ENCODE measurements around the gene HNRNPK. TPM values are rescaled to one million over a fixed set of nuclear protein-coding genes. Genes with fewer than 3 reads are reported as not detected.
A peak's percentile ranks its signal among the peaks of the same experiment; 100 is the strongest.

The HNRNPK gene
- total RNA-seq, 1 donor from 2014 or later: 892 TPM

GRCh38 chr9:83987402-83987791 is 7.4 kb upstream of the HNRNPK start:
- intact Hi-C loops (cut with micrococcal nuclease): loop anchor here (10.0 kb wide), 2 partner anchors 157 to 1757 kb away; partner anchors contain the start of gene AGTPBP1
- Mint-ChIP-seq H3K36me3 (ENCODE audit: low read depth) (peaks cover 30% of the 10 kb centered on the region), H3K27me3 (no peaks in the 10 kb centered on the region), H3K4me1 (peaks cover 29% of the 10 kb centered on the region), H3K4me3 (peak overlapping the region; percentile 12), H3K9me3 (no peaks in the 10 kb centered on the region), H3K27ac (peak overlapping the region; percentile 69)
- DNase-seq: no peak

GRCh38 chr9:83986765-83987401 is 6.9 kb upstream of the HNRNPK start:
- Mint-ChIP-seq H3K4me1 (peaks cover 25% of the 10 kb centered on the region), H3K27me3 (no peaks in the 10 kb centered on the region), H3K36me3 (ENCODE audit: low read depth) (peaks cover 30% of the 10 kb centered on the region), H3K9me3 (no peaks in the 10 kb centered on the region), H3K4me3 (peak overlapping the region; percentile 12), H3K27ac (peak overlapping the region; percentile 69)
- no peak for DNase-seq
- intact Hi-C loops (cut with micrococcal nuclease): loop anchor here (10.0 kb wide), 2 partner anchors 158 to 1758 kb away; partner anchors contain the start of gene AGTPBP1

GRCh38 chr9:83986195-83986594 is 6.2 kb upstream of the HNRNPK start:
- Mint-ChIP-seq H3K4me3 (no peak overlapping the region), H3K4me1 (peaks cover 29% of the 10 kb centered on the region), H3K27ac (no peak overlapping the region), H3K36me3 (ENCODE audit: low read depth) (peaks cover 33% of the 10 kb centered on the region), H3K9me3 (no peaks in the 10 kb centered on the region), H3K27me3 (no peaks in the 10 kb centered on the region)
- intact Hi-C loops (cut with micrococcal nuclease): loop anchor here (10.0 kb wide), 2 partner anchors 159 to 1759 kb away; partner anchors contain the start of gene AGTPBP1
- DNase-seq: no peak

GRCh38 chr9:83981126-83981871 is 1.3 kb upstream of the HNRNPK start:
- peak overlapping the region; percentile 98 for H3K27ac Mint-ChIP-seq
- H3K27me3 Mint-ChIP-seq: no peaks in the 10 kb centered on the region
- H3K4me3 Mint-ChIP-seq: peak overlapping the region; percentile 94
- intact Hi-C loops (cut with micrococcal nuclease): loop anchor here (2.0 to 10.0 kb wide), 3 partner anchors 164 to 1764 kb away; partner anchors contain the start of gene AGTPBP1
- peaks cover 28% of the 10 kb centered on the region for H3K4me1 Mint-ChIP-seq
- H3K9me3 Mint-ChIP-seq: no peaks in the 10 kb centered on the region
- H3K36me3 Mint-ChIP-seq (ENCODE audit: low read depth): peaks cover 48% of the 10 kb centered on the region
- DNase-seq: peak; percentile 76

- H3K4me1 Mint-ChIP-seq: peaks cover 32% of the 10 kb centered on the region
- H3K27me3 Mint-ChIP-seq: no peaks in the 10 kb centered on the region
- H3K36me3 Mint-ChIP-seq (ENCODE audit: low read depth): peaks cover 55% of the 10 kb centered on the region
- peak within 1 kb of the TSS; percentile 98 for H3K27ac Mint-ChIP-seq
- H3K9me3 Mint-ChIP-seq: no peaks in the 10 kb centered on the region
- H3K4me3 Mint-ChIP-seq: peak within 1 kb of the TSS; percentile 94
- intact Hi-C loops (cut with micrococcal nuclease): loop anchor here (1.0 to 10.0 kb wide), 7 partner anchors 24 to 1764 kb away; partner anchors contain the start of genes AGTPBP1 and KIF27
- peak; percentile 99 for DNase-seq
These were observed 545 bp upstream of the HNRNPK start, which contains the start of gene RMI1 for GRCh38 chr9:83980395-83981125. Gene RMI1 (plus strand): TSS chr9:83980805. CDS start chr9:84000987, 20,182 bp downstream.

- peak overlapping the region; percentile 94 for H3K4me3 Mint-ChIP-seq
- DNase-seq: peak; percentile 97
- peaks cover 66% of the 10 kb centered on the region for H3K36me3 Mint-ChIP-seq (ENCODE audit: low read depth)
- H3K27me3 Mint-ChIP-seq: no peaks in the 10 kb centered on the region
- peaks cover 42% of the 10 kb centered on the region for H3K4me1 Mint-ChIP-seq
- peak overlapping the region; percentile 98 for H3K27ac Mint-ChIP-seq
- intact Hi-C loops (cut with micrococcal nuclease): loop anchor here (1.0 to 5.0 kb wide), 3 partner anchors 10 to 1962 kb away; partner anchors contain the start of gene NAA35
- no peaks in the 10 kb centered on the region for H3K9me3 Mint-ChIP-seq
These were observed 813 bp downstream of the HNRNPK start for GRCh38 chr9:83978992-83979811.

- no peaks in the 10 kb centered on the region for H3K9me3 Mint-ChIP-seq
- no peak overlapping the region for H3K27ac Mint-ChIP-seq
- H3K27me3 Mint-ChIP-seq: no peaks in the 10 kb centered on the region
- intact Hi-C loops (cut with micrococcal nuclease): loop anchor here (5.0 kb wide), 1 partner anchor 340 kb away; no protein-coding TSS in a partner anchor
- H3K4me1 Mint-ChIP-seq: peaks cover 36% of the 10 kb centered on the region
- peak overlapping the region; percentile 94 for H3K4me3 Mint-ChIP-seq
- no peak for DNase-seq
- H3K36me3 Mint-ChIP-seq (ENCODE audit: low read depth): peaks cover 77% of the 10 kb centered on the region
These were observed 2.8 kb downstream of the HNRNPK start for GRCh38 chr9:83977196-83977595.

- DNase-seq: no peak
- Mint-ChIP-seq H3K36me3 (ENCODE audit: low read depth) (peaks cover 83% of the 10 kb centered on the region), H3K27me3 (no peaks in the 10 kb centered on the region), H3K4me1 (peaks cover 38% of the 10 kb centered on the region), H3K4me3 (peak overlapping the region; percentile 94), H3K9me3 (no peaks in the 10 kb centered on the region), H3K27ac (no peak overlapping the region)
- intact Hi-C loops (cut with micrococcal nuclease): loop anchor here (5.0 kb wide), 1 partner anchor 341 kb away; no protein-coding TSS in a partner anchor
These were observed 3.6 kb downstream of the HNRNPK start for GRCh38 chr9:83976372-83976771.

- Mint-ChIP-seq H3K27ac (no peak overlapping the region), H3K36me3 (ENCODE audit: low read depth) (peaks cover 91% of the 10 kb centered on the region), H3K9me3 (no peaks in the 10 kb centered on the region), H3K4me3 (peak overlapping the region; percentile 94), H3K4me1 (peaks cover 38% of the 10 kb centered on the region), H3K27me3 (no peaks in the 10 kb centered on the region)
- no peak for DNase-seq
- intact Hi-C loops (cut with micrococcal nuclease): loop anchor here (5.0 kb wide), 1 partner anchor 342 kb away; no protein-coding TSS in a partner anchor
These were observed 4.7 kb downstream of the HNRNPK start for GRCh38 chr9:83975300-83975699.

GRCh38 chr9:83972286-83972685 is 7.7 kb downstream of the HNRNPK start:
- no peak overlapping the region for H3K4me3 Mint-ChIP-seq

GRCh38 chr9:83971485-83971884 is 8.5 kb downstream of the HNRNPK start:
- DNase-seq: no peak
- intact Hi-C loops (cut with micrococcal nuclease): no loop called here
- no peaks in the 10 kb centered on the region for H3K9me3 Mint-ChIP-seq
- H3K4me1 Mint-ChIP-seq: peaks cover 41% of the 10 kb centered on the region
- peaks cover 91% of the 10 kb centered on the region for H3K36me3 Mint-ChIP-seq (ENCODE audit: low read depth)
- H3K4me3 Mint-ChIP-seq: no peak overlapping the region
- H3K27me3 Mint-ChIP-seq: no peaks in the 10 kb centered on the region
- H3K27ac Mint-ChIP-seq: no peak overlapping the region

More at GRCh38 chr9:83972286-83972685, 7.7 kb downstream of the HNRNPK start:
- no peaks in the 10 kb centered on the region for H3K9me3 Mint-ChIP-seq
- intact Hi-C loops (cut with micrococcal nuclease): no loop called here
- H3K27ac Mint-ChIP-seq: no peak overlapping the region
- peaks cover 40% of the 10 kb centered on the region for H3K4me1 Mint-ChIP-seq
- H3K27me3 Mint-ChIP-seq: no peaks in the 10 kb centered on the region
- peaks cover 91% of the 10 kb centered on the region for H3K36me3 Mint-ChIP-seq (ENCODE audit: low read depth)
- no peak for DNase-seq

GRCh38 chr9:83969602-83970001 is 10.4 kb downstream of the HNRNPK start:
- no peaks in the 10 kb centered on the region for H3K27me3 Mint-ChIP-seq
- H3K4me3 Mint-ChIP-seq: no peak overlapping the region
- intact Hi-C loops (cut with micrococcal nuclease): loop anchor here (1.0 kb wide), 1 partner anchor 9 kb away; no protein-coding TSS in a partner anchor
- H3K27ac Mint-ChIP-seq: no peak overlapping the region
- DNase-seq: no peak
- H3K4me1 Mint-ChIP-seq: peaks cover 32% of the 10 kb centered on the region
- H3K36me3 Mint-ChIP-seq (ENCODE audit: low read depth): peaks cover 81% of the 10 kb centered on the region
- no peaks in the 10 kb centered on the region for H3K9me3 Mint-ChIP-seq

Data from activated CD4-positive, alpha-beta T cell treated with anti-CD3 and anti-CD28 coated beads, Interleukin-2, amount 10 ng/mL, durations not matched to agents 24 days and 14 days (primary cell).